C1 segment of cervical spinal cord (tissue), 14 donors: Measurements from ENCODE around the gene PAQR7.

Experiments used
- DNase-seq, 14 donors: peaks; one replicate each; lab custom pipeline; 2025; lab: John Stamatoyannopoulos, UW

The PAQR7 gene

GRCh38 chr1:25875154-25875855 lies at the start of gene PAQR7:
TSS of gene PAQR7 (minus strand) at chr1:25875708. CDS start at chr1:25863839, 11,869 bp downstream.
- peak in 12 of 14 donors; percentile 35 to 81 (median 66) for DNase-seq

GRCh38 chr1:25924454-25924853 lies 48.9 kb upstream of the PAQR7 start:
- no peak for DNase-seq

- DNase-seq = peak in 11 of 14 donors; percentile 31 to 83 (median 61)
Measured at GRCh38 chr1:25922971-25923552, 47.6 kb upstream of the PAQR7 start.

GRCh38 chr1:25922056-25922970 lies 46.8 kb upstream of the PAQR7 start:
- DNase-seq = peak in 10 of 14 donors; percentile 31 to 87 (median 62)

- no peak for DNase-seq
Measured at GRCh38 chr1:25918615-25919014, 43.1 kb upstream of the PAQR7 start.

- DNase-seq = no peak
Measured at GRCh38 chr1:25917996-25918395, 42.5 kb upstream of the PAQR7 start.

- DNase-seq = no peak
Measured at GRCh38 chr1:25916460-25916859, 41.0 kb upstream of the PAQR7 start.

- DNase-seq = no peak
Measured at GRCh38 chr1:25914074-25914995, 38.8 kb upstream of the PAQR7 start.

- no peak for DNase-seq
Measured at GRCh38 chr1:25913206-25913605, 37.7 kb upstream of the PAQR7 start.

- no peak for DNase-seq
Measured at GRCh38 chr1:25912076-25912831, 36.7 kb upstream of the PAQR7 start.

- no peak for DNase-seq
Measured at GRCh38 chr1:25911162-25911561, 35.7 kb upstream of the PAQR7 start.

- peak in 6 of 14 donors; percentile 12 to 45 (median 25) for DNase-seq
Measured at GRCh38 chr1:25909040-25909439, 33.5 kb upstream of the PAQR7 start.

- DNase-seq = no peak
Measured at GRCh38 chr1:25908161-25908560, 32.7 kb upstream of the PAQR7 start.

- DNase-seq = no peak
Measured at GRCh38 chr1:25907601-25908000, 32.1 kb upstream of the PAQR7 start.

GRCh38 chr1:25906644-25907300 lies 31.3 kb upstream of the PAQR7 start:
- DNase-seq = peak in 6 of 14 donors; percentile 35 to 65 (median 54)

GRCh38 chr1:25905680-25906643 lies 30.5 kb upstream of the PAQR7 start, which contains the start of gene STMN1:
TSS of gene STMN1 (minus strand) at chr1:25906419. CDS start at chr1:25904676, 1,743 bp downstream.
- DNase-seq = peak; percentile 61 to 95 (median 91)

- DNase-seq = peak; percentile 62 to 96 (median 91)
Measured at GRCh38 chr1:25904943-25905679, 29.6 kb upstream of the PAQR7 start.

GRCh38 chr1:25903986-25904385 lies 28.5 kb upstream of the PAQR7 start:
- no peak for DNase-seq
